ENCODE results near the gene BPIFA3. TPM values are rescaled to one million over a fixed set of nuclear protein-coding genes. Genes with fewer than 3 reads are reported as not detected.
A peak's percentile ranks its signal among the peaks of the same experiment; 100 is the strongest.

BPIFA3 gene
- total RNA-seq, 6 experiments from 2014 or later: not detected

DNA sequence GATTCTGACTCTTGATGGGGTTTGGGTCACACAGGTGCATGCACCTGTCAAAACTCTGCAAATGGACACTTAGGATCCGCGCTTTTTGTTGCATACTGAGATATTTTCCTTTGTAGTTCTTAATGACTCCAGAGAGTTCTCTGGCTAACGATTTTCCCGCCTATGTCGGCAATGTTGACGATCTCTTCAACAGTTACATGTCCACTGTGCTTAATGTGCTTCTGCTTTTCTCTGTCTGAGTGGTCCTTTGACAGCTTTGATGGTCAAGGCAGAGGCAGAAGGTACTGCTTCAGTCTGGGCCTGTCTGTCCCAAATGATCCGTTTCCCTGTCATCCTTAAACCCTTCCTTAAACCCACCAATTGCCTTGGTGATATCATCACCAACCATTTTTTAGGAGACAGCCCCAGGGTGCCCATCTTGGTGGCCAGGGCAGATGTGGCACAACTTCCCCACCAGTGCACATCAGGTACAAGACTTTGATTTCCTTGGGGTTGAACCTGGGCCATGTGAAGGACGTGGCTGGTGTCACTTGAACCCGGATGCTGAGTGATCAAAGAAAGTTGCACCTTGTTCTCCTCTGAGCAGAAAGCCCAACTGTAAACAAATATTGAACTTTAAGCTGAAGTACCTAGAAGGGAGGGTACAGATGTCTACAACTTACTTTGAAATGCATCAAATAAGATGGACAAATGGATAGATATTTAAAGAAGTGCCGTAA lies 55.2 kb downstream of the BPIFA3 start:
- Histone ChIP-seq H3K4me1 (no peaks in the 10 kb centered on the region), H3K27me3 (no peaks in the 10 kb centered on the region), H3K4me3 (no peak overlapping the region), H3K27ac (no peak overlapping the region), H3K9me3 (no peaks in the 10 kb centered on the region), H3K36me3 (no peaks in the 10 kb centered on the region)
- intact Hi-C loops (cut with DNase I): no loop called here
- ATAC-seq: no peak
- no peak for DNase-seq
- TF ChIP-seq, protein P1, sequence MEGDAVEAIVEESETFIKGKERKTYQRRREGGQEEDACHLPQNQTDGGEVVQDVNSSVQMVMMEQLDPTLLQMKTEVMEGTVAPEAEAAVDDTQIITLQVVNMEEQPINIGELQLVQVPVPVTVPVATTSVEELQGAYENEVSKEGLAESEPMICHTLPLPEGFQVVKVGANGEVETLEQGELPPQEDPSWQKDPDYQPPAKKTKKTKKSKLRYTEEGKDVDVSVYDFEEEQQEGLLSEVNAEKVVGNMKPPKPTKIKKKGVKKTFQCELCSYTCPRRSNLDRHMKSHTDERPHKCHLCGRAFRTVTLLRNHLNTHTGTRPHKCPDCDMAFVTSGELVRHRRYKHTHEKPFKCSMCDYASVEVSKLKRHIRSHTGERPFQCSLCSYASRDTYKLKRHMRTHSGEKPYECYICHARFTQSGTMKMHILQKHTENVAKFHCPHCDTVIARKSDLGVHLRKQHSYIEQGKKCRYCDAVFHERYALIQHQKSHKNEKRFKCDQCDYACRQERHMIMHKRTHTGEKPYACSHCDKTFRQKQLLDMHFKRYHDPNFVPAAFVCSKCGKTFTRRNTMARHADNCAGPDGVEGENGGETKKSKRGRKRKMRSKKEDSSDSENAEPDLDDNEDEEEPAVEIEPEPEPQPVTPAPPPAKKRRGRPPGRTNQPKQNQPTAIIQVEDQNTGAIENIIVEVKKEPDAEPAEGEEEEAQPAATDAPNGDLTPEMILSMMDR (IDR thresholded peaks at IDR 0.05): no peak
- WGBS (ENCODE audit: insufficient coverage, low coverage, low lambda C conversion rate, missing lambda C conversion rate): 66% methylated on average over 10 of the region's 10 CpGs

DNA sequence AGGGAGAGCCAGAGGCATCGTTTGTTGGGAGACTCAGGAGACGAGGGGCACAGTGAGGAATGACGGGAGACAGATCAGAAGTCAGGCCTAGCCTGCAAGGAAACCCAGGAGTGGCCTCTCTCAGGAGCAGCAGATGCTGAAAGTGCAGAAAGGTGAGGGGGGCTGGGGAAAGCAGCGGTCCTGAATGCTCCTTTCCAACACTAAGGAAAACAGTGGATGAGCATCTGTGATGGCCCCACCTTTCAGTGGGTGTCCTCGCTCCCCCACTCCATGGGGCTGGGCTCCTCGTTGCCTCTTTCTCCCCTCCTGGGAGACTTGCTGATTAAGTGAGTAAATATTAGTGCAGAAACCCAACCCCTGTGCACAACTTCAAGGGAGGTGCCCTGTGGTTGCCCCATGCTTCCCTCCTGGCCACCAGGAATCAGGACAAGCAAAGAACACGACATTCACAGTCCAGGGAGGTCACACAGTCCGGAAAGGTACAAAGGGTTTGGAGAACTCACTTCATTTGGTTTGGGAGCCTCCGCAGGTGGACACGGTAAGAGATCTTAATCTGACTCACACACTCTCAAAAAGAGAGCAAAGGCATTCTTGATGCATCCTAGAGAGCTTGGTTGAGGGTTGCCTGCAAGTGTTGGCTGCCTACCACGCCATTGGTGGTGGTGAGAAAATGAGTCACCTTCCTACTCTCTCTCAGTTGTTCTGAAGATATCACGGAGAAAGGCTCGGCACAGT lies 56.1 kb downstream of the BPIFA3 start:
- no peaks in the 10 kb centered on the region for H3K9me3 ChIP-seq
- no peak overlapping the region for H3K27ac ChIP-seq
- WGBS (ENCODE audit: insufficient coverage, low coverage, low lambda C conversion rate, missing lambda C conversion rate): 34% methylated on average over 10 of the region's 13 CpGs
- intact Hi-C loops (cut with DNase I): no loop called here
- no peak overlapping the region for H3K4me3 ChIP-seq
- H3K27me3 ChIP-seq: no peaks in the 10 kb centered on the region
- DNase-seq: no peak
- ATAC-seq: no peak
- no peaks in the 10 kb centered on the region for H3K36me3 ChIP-seq
- no peaks in the 10 kb centered on the region for H3K4me1 ChIP-seq
- TF ChIP-seq POLR2A (IDR thresholded peaks at IDR 0.05): no peak
- TF ChIP-seq, protein P1 (IDR thresholded peaks at IDR 0.05): no peak

DNA sequence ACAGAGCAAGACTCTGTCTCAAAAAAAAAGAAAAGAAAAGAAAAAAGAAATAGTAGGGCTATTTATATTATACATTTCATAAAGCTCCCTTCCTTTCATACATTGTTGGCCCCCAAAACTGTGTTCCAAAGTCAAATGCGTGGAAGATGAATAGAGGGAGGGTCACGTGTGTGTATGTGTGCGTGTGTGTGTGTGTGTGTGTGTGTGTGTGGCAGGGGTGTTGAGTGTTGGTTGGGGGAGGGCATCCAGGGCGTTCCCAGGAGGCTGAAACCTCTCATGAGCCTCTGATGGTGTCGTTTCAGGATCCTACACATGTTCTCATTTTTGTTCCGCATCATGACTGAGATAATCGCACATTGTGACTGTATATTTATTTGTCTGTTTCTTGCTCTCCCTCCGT lies 58.1 kb downstream of the BPIFA3 start:
- WGBS (ENCODE audit: insufficient coverage, low coverage, low lambda C conversion rate, missing lambda C conversion rate): 58% methylated on average over 7 of the region's 8 CpGs
- no peak for DNase-seq
- no peaks in the 10 kb centered on the region for H3K4me1 ChIP-seq

DNA sequence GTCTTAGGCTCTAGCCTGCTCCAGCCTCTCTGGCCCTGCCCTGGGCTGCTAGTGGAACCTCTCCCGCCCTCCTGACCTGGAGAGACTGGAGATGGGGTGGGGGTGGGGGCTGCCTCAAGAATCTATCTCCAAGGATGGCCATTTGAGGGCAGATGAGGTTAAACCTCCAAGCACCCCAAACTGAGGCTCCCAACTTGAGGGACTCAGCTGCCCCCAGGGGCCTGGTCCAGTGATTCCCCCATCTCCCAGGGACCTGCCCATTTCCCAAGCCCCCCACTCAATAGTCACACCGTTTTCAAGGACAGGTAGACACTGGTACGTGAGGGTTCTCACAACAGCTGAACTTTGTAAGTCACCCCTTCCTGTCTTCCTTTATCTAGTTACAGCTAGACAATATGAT lies 58.7 kb downstream of the BPIFA3 start:
- H3K27ac ChIP-seq: no peak overlapping the region
- peak in 1 of 3 donors; percentile 18 for DNase-seq

More for the DNA sequence above, 58.1 kb downstream of the BPIFA3 start:
- no peaks in the 10 kb centered on the region for H3K9me3 ChIP-seq
- H3K27me3 ChIP-seq: no peaks in the 10 kb centered on the region
- H3K36me3 ChIP-seq: no peaks in the 10 kb centered on the region
- intact Hi-C loops (cut with DNase I): no loop called here
- H3K27ac ChIP-seq: no peak overlapping the region
- TF ChIP-seq, protein P1 (IDR thresholded peaks at IDR 0.05): no peak
- no peak for TF ChIP-seq POLR2A (IDR thresholded peaks at IDR 0.05)
- ATAC-seq: no peak
- H3K4me3 ChIP-seq: no peak overlapping the region

More for the DNA sequence above, 58.7 kb downstream of the BPIFA3 start:
- Histone ChIP-seq H3K36me3 (no peaks in the 10 kb centered on the region), H3K4me1 (no peaks in the 10 kb centered on the region), H3K4me3 (no peak overlapping the region), H3K9me3 (no peaks in the 10 kb centered on the region), H3K27me3 (no peaks in the 10 kb centered on the region)
- intact Hi-C loops (cut with DNase I): no loop called here
- no peak for ATAC-seq
- TF ChIP-seq POLR2A (IDR thresholded peaks at IDR 0.05): no peak
- TF ChIP-seq, protein P1 (IDR thresholded peaks at IDR 0.05): no peak
- WGBS (ENCODE audit: insufficient coverage, low coverage, low lambda C conversion rate, missing lambda C conversion rate): 64% methylated on average over 2 of the region's 3 CpGs
